DND-41 (cell line): Measurements from ENCODE around the gene KIRREL3.

ENCODE experiments used
- CTCF ChIP-seq: IDR thresholded peaks from 2 replicates; pipeline ENCODE4 v1.5.1; 2012; ENCODE audit warnings: borderline replicate concordance, low read length, moderate library complexity, mild to moderate bottlenecking; ENCODE audit not compliant: poor library complexity, severe bottlenecking; ENCODE audit errors: extremely low read depth
- EZH2 ChIP-seq: IDR thresholded peaks from 3 replicates; pipeline ENCODE4 v1.6.1; 2012; ENCODE audit warnings: borderline replicate concordance, low read depth, mild to moderate bottlenecking, moderate library complexity, low read length, inconsistent platforms; ENCODE audit not compliant: severe bottlenecking

DNA sequence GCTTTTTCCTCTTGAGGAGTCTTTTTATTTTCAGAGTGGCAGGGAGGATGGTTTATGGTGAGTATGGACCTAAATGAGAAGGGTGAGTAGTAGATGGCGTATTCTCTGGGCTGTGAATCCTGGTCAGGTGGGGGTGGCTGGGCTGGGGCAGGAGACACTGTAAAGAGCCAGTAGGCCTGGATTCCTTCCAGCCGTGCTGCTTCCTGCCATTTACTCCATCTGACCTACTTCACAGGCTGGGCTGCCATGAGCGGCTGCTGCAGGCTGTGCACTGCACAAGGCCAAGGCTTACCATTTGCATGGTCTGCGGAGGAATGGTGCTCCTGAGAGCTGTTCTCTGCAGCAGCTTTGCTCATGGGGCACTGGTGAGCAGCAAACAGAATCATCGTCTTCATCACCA, 297.6 kb downstream of the KIRREL3 start:
- TF ChIP-seq CTCF (no peak), EZH2 (no peak)
